ENCODE results near the gene GGT6. TPM values are rescaled to one million over a fixed set of nuclear protein-coding genes. Genes with fewer than 3 reads are reported as not detected.

Gene GGT6
- total RNA-seq, 1 donor, result not detected

DNA sequence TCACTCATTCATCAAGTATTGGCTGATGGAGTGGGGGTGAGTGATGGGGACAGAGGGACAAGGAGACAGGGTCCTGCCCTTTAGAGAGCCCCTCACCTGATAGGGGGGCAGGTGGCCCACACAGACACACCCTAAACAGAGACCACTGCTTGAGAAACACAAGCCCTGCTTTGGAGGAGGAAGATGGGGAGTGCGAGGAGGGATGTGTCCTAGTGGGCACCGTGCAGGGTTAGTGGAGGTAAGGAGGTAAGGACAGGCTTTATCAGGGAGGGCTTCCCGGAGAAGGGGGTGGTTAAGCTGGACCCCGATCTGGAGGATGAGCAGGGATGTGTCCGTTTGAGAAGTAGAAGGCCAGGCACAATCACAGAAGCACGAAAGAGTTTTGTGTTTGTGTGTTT is 15.8 kb upstream of the GGT6 start:
- H3K27ac ChIP-seq (ENCODE audit: low read depth, low read length), result no peak overlapping the region
- H3K4me2 ChIP-seq (ENCODE audit: insufficient read depth, low read length), result no peak overlapping the region
- H3K9me3 ChIP-seq (ENCODE audit: low read depth, low read length), result no peaks in the 10 kb centered on the region
- no peaks in the 10 kb centered on the region for H3K79me2 ChIP-seq (ENCODE audit: insufficient read depth, low read length)
- H3K4me1 ChIP-seq (ENCODE audit: insufficient read depth, low read length), result no peaks in the 10 kb centered on the region
- peaks cover 8% of the 10 kb centered on the region for H3K27me3 ChIP-seq (ENCODE audit: insufficient read depth, low read length)
- H3K4me3 ChIP-seq (ENCODE audit: insufficient read depth, low read length), result no peak overlapping the region
- H4K20me1 ChIP-seq (ENCODE audit: insufficient read depth, low read length), result no peaks in the 10 kb centered on the region
- no peak for DNase-seq (ENCODE audit: insufficient read length, low spot score, missing footprints)
- no peak overlapping the region for H2AFZ ChIP-seq (ENCODE audit: low read length)
- TF ChIP-seq, protein P1, sequence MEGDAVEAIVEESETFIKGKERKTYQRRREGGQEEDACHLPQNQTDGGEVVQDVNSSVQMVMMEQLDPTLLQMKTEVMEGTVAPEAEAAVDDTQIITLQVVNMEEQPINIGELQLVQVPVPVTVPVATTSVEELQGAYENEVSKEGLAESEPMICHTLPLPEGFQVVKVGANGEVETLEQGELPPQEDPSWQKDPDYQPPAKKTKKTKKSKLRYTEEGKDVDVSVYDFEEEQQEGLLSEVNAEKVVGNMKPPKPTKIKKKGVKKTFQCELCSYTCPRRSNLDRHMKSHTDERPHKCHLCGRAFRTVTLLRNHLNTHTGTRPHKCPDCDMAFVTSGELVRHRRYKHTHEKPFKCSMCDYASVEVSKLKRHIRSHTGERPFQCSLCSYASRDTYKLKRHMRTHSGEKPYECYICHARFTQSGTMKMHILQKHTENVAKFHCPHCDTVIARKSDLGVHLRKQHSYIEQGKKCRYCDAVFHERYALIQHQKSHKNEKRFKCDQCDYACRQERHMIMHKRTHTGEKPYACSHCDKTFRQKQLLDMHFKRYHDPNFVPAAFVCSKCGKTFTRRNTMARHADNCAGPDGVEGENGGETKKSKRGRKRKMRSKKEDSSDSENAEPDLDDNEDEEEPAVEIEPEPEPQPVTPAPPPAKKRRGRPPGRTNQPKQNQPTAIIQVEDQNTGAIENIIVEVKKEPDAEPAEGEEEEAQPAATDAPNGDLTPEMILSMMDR (IDR thresholded peaks at IDR 0.05; ENCODE audit: extremely low read depth, low read depth, low read length), result no peak
- no peaks in the 10 kb centered on the region for H3K36me3 ChIP-seq (ENCODE audit: insufficient read depth, low read length)

DNA sequence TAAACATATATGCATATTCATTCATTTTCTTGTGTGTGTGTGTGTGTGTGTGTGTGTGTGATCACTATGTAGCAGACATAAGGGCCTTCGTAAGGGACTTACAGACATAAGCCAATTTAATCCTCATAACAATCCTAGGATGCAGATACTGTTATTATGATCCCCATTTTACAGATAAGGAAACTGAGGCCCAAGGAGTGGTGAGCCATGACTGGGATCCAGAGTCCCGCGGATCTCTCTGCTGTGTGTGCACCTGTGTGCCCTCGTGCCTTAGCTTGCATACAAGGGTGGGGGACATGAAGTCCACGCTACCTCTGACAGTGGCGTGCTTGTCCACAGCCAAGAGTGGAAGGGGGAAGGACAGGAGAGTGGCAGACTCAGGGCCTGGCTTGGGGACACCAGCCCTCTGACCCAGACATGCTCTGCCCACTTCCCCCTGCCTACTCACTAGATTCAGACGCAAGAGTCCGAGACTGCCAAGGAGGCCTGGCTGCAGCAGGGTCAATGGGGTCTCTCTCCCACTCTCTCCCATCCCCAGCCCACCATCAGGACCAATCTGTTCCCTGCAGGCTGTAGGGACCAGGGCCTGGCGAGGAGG is 14.2 kb upstream of the GGT6 start:
- DNase-seq (ENCODE audit: insufficient read length, low spot score, missing footprints), result no peak
- Histone ChIP-seq H3K36me3 (ENCODE audit: insufficient read depth, low read length) (no peaks in the 10 kb centered on the region), H3K4me3 (ENCODE audit: insufficient read depth, low read length) (no peak overlapping the region), H2AFZ (ENCODE audit: low read length) (no peak overlapping the region), H3K9me3 (ENCODE audit: low read depth, low read length) (no peaks in the 10 kb centered on the region), H4K20me1 (ENCODE audit: insufficient read depth, low read length) (no peaks in the 10 kb centered on the region), H3K4me2 (ENCODE audit: insufficient read depth, low read length) (no peak overlapping the region), H3K4me1 (ENCODE audit: insufficient read depth, low read length) (no peaks in the 10 kb centered on the region), H3K27me3 (ENCODE audit: insufficient read depth, low read length) (peaks cover 8% of the 10 kb centered on the region), H3K27ac (ENCODE audit: low read depth, low read length) (no peak overlapping the region), H3K79me2 (ENCODE audit: insufficient read depth, low read length) (no peaks in the 10 kb centered on the region)
- TF ChIP-seq, protein P1 (IDR thresholded peaks at IDR 0.05; ENCODE audit: extremely low read depth, low read depth, low read length), result no peak

DNA sequence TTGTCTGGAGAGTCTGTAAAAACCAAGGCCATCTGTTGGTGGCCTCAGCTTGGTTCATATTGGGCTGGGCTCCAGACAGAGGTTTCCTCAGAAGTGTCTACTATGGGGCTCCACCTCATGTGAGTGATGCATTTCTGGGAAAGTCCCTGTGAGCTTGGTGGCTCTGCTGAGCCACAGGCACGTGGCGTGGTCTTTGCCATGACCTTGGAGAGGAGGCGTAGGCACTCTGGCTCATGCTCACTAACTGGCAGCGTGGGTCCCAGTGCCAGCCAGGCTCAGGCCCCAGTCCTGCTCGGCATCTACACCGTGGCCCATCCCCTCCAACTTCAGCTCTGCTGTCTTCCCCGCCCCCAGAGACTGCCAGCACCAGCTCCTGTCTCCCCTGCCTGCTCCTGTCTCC is 13.3 kb upstream of the GGT6 start:
- no peaks in the 10 kb centered on the region for H3K4me1 ChIP-seq (ENCODE audit: insufficient read depth, low read length)
- TF ChIP-seq, protein P1 (IDR thresholded peaks at IDR 0.05; ENCODE audit: extremely low read depth, low read depth, low read length), result no peak
- H4K20me1 ChIP-seq (ENCODE audit: insufficient read depth, low read length), result no peaks in the 10 kb centered on the region
- H3K79me2 ChIP-seq (ENCODE audit: insufficient read depth, low read length), result no peaks in the 10 kb centered on the region
- peak overlapping the region; percentile 37 for H2AFZ ChIP-seq (ENCODE audit: low read length)
- no peaks in the 10 kb centered on the region for H3K36me3 ChIP-seq (ENCODE audit: insufficient read depth, low read length)
- H3K27ac ChIP-seq (ENCODE audit: low read depth, low read length), result no peak overlapping the region
- peaks cover 8% of the 10 kb centered on the region for H3K27me3 ChIP-seq (ENCODE audit: insufficient read depth, low read length)
- no peak overlapping the region for H3K4me3 ChIP-seq (ENCODE audit: insufficient read depth, low read length)
- H3K9me3 ChIP-seq (ENCODE audit: low read depth, low read length), result no peaks in the 10 kb centered on the region
- DNase-seq (ENCODE audit: insufficient read length, low spot score, missing footprints), result no peak
- H3K4me2 ChIP-seq (ENCODE audit: insufficient read depth, low read length), result no peak overlapping the region

DNA sequence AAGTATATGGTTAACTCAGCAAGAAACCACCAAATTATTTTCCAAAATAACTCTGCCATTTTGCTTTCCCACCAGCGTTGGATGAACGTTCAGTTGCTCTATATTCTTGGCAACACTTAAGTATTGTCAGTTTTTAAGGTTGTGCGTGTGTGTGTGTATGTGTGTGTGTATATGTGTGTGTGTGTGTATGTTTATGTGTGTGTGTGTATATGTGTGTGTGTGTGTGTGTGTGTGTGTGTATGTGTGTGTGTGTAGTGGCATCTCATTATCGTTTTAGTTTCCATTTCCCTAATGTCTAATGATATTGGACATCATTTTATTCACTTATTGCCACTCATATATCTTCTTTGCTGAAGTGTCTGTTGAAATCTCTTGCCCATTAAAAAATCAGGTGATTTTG is 12.7 kb upstream of the GGT6 start:
- TF ChIP-seq, protein P1 (IDR thresholded peaks at IDR 0.05; ENCODE audit: extremely low read depth, low read depth, low read length), result no peak
- DNase-seq (ENCODE audit: insufficient read length, low spot score, missing footprints), result no peak
- Histone ChIP-seq H3K27ac (ENCODE audit: low read depth, low read length) (no peak overlapping the region), H3K4me2 (ENCODE audit: insufficient read depth, low read length) (no peak overlapping the region), H3K27me3 (ENCODE audit: insufficient read depth, low read length) (peaks cover 8% of the 10 kb centered on the region), H3K9me3 (ENCODE audit: low read depth, low read length) (no peaks in the 10 kb centered on the region), H3K4me1 (ENCODE audit: insufficient read depth, low read length) (no peaks in the 10 kb centered on the region), H4K20me1 (ENCODE audit: insufficient read depth, low read length) (no peaks in the 10 kb centered on the region), H2AFZ (ENCODE audit: low read length) (no peak overlapping the region), H3K36me3 (ENCODE audit: insufficient read depth, low read length) (no peaks in the 10 kb centered on the region), H3K4me3 (ENCODE audit: insufficient read depth, low read length) (no peak overlapping the region), H3K79me2 (ENCODE audit: insufficient read depth, low read length) (no peaks in the 10 kb centered on the region)

Data from osteoblast (primary cell).